ENCODE data around the gene DTNB. TPM values are rescaled to one million over a fixed set of nuclear protein-coding genes. Genes with fewer than 3 reads are reported as not detected.

The DTNB gene
- polyA plus RNA-seq, 1 donor from 2014 or later: 22.5 TPM

DNA sequence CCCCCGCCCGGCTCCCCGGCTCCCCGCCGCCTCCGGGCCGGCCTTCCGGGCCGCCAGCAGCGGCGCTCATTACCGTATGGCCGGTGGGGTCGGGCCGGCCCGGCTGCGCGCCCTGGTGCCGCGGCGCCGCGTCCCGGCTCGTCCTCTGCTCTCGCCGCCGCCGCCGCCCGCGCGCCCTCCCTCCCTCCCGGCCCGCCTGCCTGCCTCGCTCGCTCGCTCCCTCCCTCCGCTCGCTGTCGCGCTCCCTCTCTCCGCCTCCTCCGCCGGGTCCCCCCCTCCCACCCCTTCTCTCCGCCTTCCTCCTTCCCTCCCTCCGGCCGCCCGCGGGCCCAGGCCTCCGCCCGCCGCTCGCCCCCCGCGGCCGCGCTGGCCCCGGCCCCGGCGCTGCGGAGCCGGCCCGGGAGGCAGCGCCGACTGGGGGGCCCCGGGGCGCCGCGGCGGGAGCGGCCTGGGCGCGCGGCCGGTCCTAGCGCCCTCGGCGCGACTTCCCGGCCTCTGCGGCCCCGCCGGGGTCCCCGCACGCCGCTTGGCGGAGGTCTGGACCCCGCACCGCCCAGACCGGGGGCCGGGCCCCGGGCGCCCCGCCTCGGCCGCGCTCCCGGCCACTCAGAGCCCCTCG lies 331.5 kb downstream of the DTNB start, which contains the start of gene DNMT3A:
TSS of gene DNMT3A (minus strand) at position 173 of the 619 bp plus-strand sequence. CDS start 27,941 bp downstream, outside the sequence.
- H3K9me3 ChIP-seq (ENCODE audit: low read length): no peaks in the 10 kb centered on the region
- H3K4me3 ChIP-seq (ENCODE audit: low read length): peak within 1 kb of the TSS; percentile 73
- no peak within 1 kb of the TSS for H2AFZ ChIP-seq (ENCODE audit: low read depth, low read length)
- H3K27ac ChIP-seq (ENCODE audit: low read length): peak within 1 kb of the TSS; percentile 40
- no peaks in the 10 kb centered on the region for H3K9me2 ChIP-seq (ENCODE audit: insufficient read depth, low read length)
- peaks cover 3% of the 10 kb centered on the region for H4K20me1 ChIP-seq (ENCODE audit: insufficient read depth)
- H3K79me2 ChIP-seq (replicated peaks; ENCODE audit: insufficient read depth, low read length): peaks cover 3% of the 10 kb centered on the region
- peak within 1 kb of the TSS; percentile 82 for H3K9ac ChIP-seq (ENCODE audit: low read length)
- no peaks in the 10 kb centered on the region for H3F3A ChIP-seq (ENCODE audit: insufficient read depth, low read length, poor library complexity, severe bottlenecking)
- no peaks in the 10 kb centered on the region for H3K27me3 ChIP-seq (ENCODE audit: insufficient read depth, low read depth, low read length)
- TF ChIP-seq POLR2AphosphoS5 (IDR thresholded peaks at IDR 0.05): peak; percentile 60
- no peak for TF ChIP-seq EP300 (conservative IDR thresholded peaks at IDR 0.05; ENCODE audit: poor library complexity, severe bottlenecking)
- H3K4me2 ChIP-seq (ENCODE audit: low read length): no peak within 1 kb of the TSS
- no peaks in the 10 kb centered on the region for H3K36me3 ChIP-seq (ENCODE audit: insufficient read depth, low read length)

DNA sequence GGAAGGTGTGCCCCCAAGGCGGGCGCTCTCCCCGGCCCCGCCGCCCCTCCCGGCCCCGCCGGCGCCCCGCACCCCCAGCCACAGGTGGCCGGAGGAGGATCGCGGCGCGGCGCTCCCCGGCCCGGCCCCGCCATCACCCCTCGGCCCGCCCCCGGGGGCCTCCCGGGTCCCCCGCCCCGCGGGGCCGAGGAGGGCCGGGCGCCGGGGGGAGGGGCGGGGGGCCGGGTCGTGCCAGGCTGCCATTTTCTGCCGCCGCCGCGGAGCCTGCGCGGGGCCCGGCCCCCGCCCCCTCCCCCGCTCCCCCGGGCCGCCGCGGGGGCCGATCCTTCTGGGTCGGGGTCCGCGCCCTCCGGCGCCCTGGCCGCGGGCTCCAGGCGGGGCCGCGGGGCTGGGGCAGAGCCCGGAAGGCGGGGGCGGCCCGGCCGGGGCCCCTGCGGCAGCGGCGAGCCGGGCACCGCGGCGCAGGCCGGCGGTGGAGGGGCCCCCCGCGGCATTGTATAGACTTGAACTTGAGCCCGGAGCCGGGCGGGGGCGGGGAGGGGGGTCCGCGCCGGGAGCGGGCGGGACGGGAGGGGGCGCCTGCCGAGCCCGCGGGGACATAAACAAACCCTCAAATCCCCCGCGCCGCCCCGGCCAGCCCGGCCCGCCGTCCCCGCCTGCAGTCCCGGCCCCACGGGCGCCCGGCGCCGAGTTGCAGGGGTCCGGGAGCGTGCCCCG lies 332.2 kb downstream of the DTNB start:
- Histone ChIP-seq H3F3A (ENCODE audit: insufficient read depth, low read length, poor library complexity, severe bottlenecking) (no peaks in the 10 kb centered on the region), H2AFZ (ENCODE audit: low read depth, low read length) (no peak overlapping the region), H3K79me2 (replicated peaks; ENCODE audit: insufficient read depth, low read length) (peaks cover 3% of the 10 kb centered on the region), H3K4me2 (ENCODE audit: low read length) (no peak overlapping the region), H3K4me3 (ENCODE audit: low read length) (no peak overlapping the region), H3K27me3 (ENCODE audit: insufficient read depth, low read depth, low read length) (no peaks in the 10 kb centered on the region), H3K9ac (ENCODE audit: low read length) (peak overlapping the region; percentile 56), H3K9me3 (ENCODE audit: low read length) (no peaks in the 10 kb centered on the region), H3K27ac (ENCODE audit: low read length) (no peak overlapping the region), H3K9me2 (ENCODE audit: insufficient read depth, low read length) (no peaks in the 10 kb centered on the region), H4K20me1 (ENCODE audit: insufficient read depth) (peaks cover 3% of the 10 kb centered on the region), H3K36me3 (ENCODE audit: insufficient read depth, low read length) (no peaks in the 10 kb centered on the region)
- TF ChIP-seq POLR2AphosphoS5 (IDR thresholded peaks at IDR 0.05) (no peak), SMC3 (conservative IDR thresholded peaks at IDR 0.05; ENCODE audit: poor library complexity) (no peak), RAD21 (conservative IDR thresholded peaks at IDR 0.05) (no peak), MXI1 (conservative IDR thresholded peaks at IDR 0.05; ENCODE audit: poor library complexity, severe bottlenecking) (no peak), TAF1 (IDR thresholded peaks at IDR 0.05; ENCODE audit: low read depth) (no peak), EP300 (conservative IDR thresholded peaks at IDR 0.05; ENCODE audit: poor library complexity, severe bottlenecking) (no peak), EZH2 (IDR thresholded peaks at IDR 0.05; ENCODE audit: borderline replicate concordance, insufficient read depth, low read length, poor library complexity, severe bottlenecking) (no peak)
- TF ChIP-seq, protein P1, sequence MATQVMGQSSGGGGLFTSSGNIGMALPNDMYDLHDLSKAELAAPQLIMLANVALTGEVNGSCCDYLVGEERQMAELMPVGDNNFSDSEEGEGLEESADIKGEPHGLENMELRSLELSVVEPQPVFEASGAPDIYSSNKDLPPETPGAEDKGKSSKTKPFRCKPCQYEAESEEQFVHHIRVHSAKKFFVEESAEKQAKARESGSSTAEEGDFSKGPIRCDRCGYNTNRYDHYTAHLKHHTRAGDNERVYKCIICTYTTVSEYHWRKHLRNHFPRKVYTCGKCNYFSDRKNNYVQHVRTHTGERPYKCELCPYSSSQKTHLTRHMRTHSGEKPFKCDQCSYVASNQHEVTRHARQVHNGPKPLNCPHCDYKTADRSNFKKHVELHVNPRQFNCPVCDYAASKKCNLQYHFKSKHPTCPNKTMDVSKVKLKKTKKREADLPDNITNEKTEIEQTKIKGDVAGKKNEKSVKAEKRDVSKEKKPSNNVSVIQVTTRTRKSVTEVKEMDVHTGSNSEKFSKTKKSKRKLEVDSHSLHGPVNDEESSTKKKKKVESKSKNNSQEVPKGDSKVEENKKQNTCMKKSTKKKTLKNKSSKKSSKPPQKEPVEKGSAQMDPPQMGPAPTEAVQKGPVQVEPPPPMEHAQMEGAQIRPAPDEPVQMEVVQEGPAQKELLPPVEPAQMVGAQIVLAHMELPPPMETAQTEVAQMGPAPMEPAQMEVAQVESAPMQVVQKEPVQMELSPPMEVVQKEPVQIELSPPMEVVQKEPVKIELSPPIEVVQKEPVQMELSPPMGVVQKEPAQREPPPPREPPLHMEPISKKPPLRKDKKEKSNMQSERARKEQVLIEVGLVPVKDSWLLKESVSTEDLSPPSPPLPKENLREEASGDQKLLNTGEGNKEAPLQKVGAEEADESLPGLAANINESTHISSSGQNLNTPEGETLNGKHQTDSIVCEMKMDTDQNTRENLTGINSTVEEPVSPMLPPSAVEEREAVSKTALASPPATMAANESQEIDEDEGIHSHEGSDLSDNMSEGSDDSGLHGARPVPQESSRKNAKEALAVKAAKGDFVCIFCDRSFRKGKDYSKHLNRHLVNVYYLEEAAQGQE (IDR thresholded peaks at IDR 0.05; ENCODE audit: borderline replicate concordance): no peak
- TF ChIP-seq, protein P2, sequence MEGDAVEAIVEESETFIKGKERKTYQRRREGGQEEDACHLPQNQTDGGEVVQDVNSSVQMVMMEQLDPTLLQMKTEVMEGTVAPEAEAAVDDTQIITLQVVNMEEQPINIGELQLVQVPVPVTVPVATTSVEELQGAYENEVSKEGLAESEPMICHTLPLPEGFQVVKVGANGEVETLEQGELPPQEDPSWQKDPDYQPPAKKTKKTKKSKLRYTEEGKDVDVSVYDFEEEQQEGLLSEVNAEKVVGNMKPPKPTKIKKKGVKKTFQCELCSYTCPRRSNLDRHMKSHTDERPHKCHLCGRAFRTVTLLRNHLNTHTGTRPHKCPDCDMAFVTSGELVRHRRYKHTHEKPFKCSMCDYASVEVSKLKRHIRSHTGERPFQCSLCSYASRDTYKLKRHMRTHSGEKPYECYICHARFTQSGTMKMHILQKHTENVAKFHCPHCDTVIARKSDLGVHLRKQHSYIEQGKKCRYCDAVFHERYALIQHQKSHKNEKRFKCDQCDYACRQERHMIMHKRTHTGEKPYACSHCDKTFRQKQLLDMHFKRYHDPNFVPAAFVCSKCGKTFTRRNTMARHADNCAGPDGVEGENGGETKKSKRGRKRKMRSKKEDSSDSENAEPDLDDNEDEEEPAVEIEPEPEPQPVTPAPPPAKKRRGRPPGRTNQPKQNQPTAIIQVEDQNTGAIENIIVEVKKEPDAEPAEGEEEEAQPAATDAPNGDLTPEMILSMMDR (IDR thresholded peaks at IDR 0.05; ENCODE audit: poor library complexity, severe bottlenecking): no peak
